Mononuclear cell (primary cell): ENCODE data around the gene ZNF22. TPM values are rescaled to one million over a fixed set of nuclear protein-coding genes. Genes with fewer than 3 reads are reported as not detected.

Experiments used
- H3K27me3 ChIP-seq: 2 replicates; pipeline ENCODE4 v1.6.0; 2011; ENCODE audit warnings: low read length, control low read depth; ENCODE audit not compliant: insufficient read depth
- H3K4me1 ChIP-seq: 2 replicates; pipeline ENCODE4 v1.5.1; 2011; ENCODE audit warnings: mild to moderate bottlenecking, low read length, control low read depth; ENCODE audit not compliant: insufficient read depth
- H3K4me3 ChIP-seq: 2 replicates; pipeline ENCODE4 v1.5.1; 2011; ENCODE audit warnings: mild to moderate bottlenecking, low read length, moderate library complexity
- H3K9me3 ChIP-seq: 2 replicates; pipeline ENCODE4 v1.5.1; 2011; ENCODE audit warnings: low read depth, mild to moderate bottlenecking, control low read depth, low read length
- total RNA-seq: library from RNA; depleted of rRNA; stranded (reverse); fragments of >200 nt; gene quantifications from one replicate; pipeline ENCODE4 v1.2.3, GENCODE V29; 2012

ZNF22 gene
- total RNA-seq, 1 donor, result 24.9 TPM

- Histone ChIP-seq H3K9me3 (no peaks in the 10 kb centered on the region), H3K4me1 (no peaks in the 10 kb centered on the region), H3K27me3 (no peaks in the 10 kb centered on the region), H3K4me3 (no peak overlapping the region)
Observed at GRCh38 chr10:45052700-45053099, 52.0 kb downstream of the ZNF22 start.

- Histone ChIP-seq H3K27me3 (no peaks in the 10 kb centered on the region), H3K4me3 (no peak overlapping the region), H3K4me1 (peaks cover 5% of the 10 kb centered on the region), H3K9me3 (no peaks in the 10 kb centered on the region)
Observed at GRCh38 chr10:45053569-45054100, 52.9 kb downstream of the ZNF22 start.

Other genes starting within 250 kb of the ZNF22 start
- gene TMEM72, start 89.6 kb upstream of the ZNF22 start, total RNA-seq, result not detected
- gene RASSF4, start 41.1 kb upstream of the ZNF22 start, total RNA-seq, result 12.2 TPM
- gene DEPP1, start 22.1 kb upstream of the ZNF22 start, total RNA-seq, result 0.21 TPM